NCI-H345 (cell line): ENCODE data around the gene CCDC14.
"Not testable (repeated sequence)": the region's sequence is repeated elsewhere in the genome, so short reads cannot be mapped to it uniquely, and the experiment has no call there.

Experiments
- DNase-seq: peaks from one replicate; lab custom pipeline; 2025; lab: John Stamatoyannopoulos, UW

The CCDC14 gene

GRCh38 chr3:123966799-123967198, 5.8 kb upstream of the CCDC14 start:
- DNase-seq: not testable (repeated sequence)

- not testable (repeated sequence) for DNase-seq
Measured at GRCh38 chr3:123964793-123965192, 3.8 kb upstream of the CCDC14 start.

- no peak for DNase-seq
Measured at GRCh38 chr3:123961508-123961856, 453 bp upstream of the CCDC14 start.

GRCh38 chr3:123953735-123954134, 7.3 kb downstream of the CCDC14 start:
- no peak for DNase-seq

- no peak for DNase-seq
Measured at GRCh38 chr3:123952844-123953520, 8.0 kb downstream of the CCDC14 start.

- peak; percentile 48 for DNase-seq
Measured at GRCh38 chr3:123951522-123952447, 9.2 kb downstream of the CCDC14 start.

- no peak for DNase-seq
Measured at GRCh38 chr3:123949641-123950040, 11.4 kb downstream of the CCDC14 start.

- DNase-seq: no peak
Measured at GRCh38 chr3:123948449-123948848, 12.6 kb downstream of the CCDC14 start.

GRCh38 chr3:123947482-123947881, 13.5 kb downstream of the CCDC14 start:
- no peak for DNase-seq

GRCh38 chr3:123941542-123941941, 19.5 kb downstream of the CCDC14 start:
- no peak for DNase-seq

- DNase-seq: no peak
Measured at GRCh38 chr3:123941121-123941520, 19.9 kb downstream of the CCDC14 start.

- no peak for DNase-seq
Measured at GRCh38 chr3:123939706-123940105, 21.3 kb downstream of the CCDC14 start.

- no peak for DNase-seq
Measured at GRCh38 chr3:123936400-123936799, 24.6 kb downstream of the CCDC14 start.

- no peak for DNase-seq
Measured at GRCh38 chr3:123935830-123936229, 25.2 kb downstream of the CCDC14 start.

- DNase-seq: no peak
Measured at GRCh38 chr3:123934250-123934649, 26.8 kb downstream of the CCDC14 start.

GRCh38 chr3:123930445-123930844, 30.6 kb downstream of the CCDC14 start:
- DNase-seq: no peak

- DNase-seq: no peak
Measured at GRCh38 chr3:123929325-123929724, 31.7 kb downstream of the CCDC14 start.

GRCh38 chr3:123926396-123926795, 34.6 kb downstream of the CCDC14 start:
- DNase-seq: no peak

- no peak for DNase-seq
Measured at GRCh38 chr3:123920868-123921267, 40.2 kb downstream of the CCDC14 start.

- DNase-seq: no peak
Measured at GRCh38 chr3:123920383-123920782, 40.6 kb downstream of the CCDC14 start.

- DNase-seq: no peak
Measured at GRCh38 chr3:123919353-123919752, 41.7 kb downstream of the CCDC14 start.

- DNase-seq: no peak
Measured at GRCh38 chr3:123914829-123915228, 46.2 kb downstream of the CCDC14 start.

- DNase-seq: no peak
Measured at GRCh38 chr3:123909785-123910184, 51.2 kb downstream of the CCDC14 start.
